Measurements from ENCODE around the gene MYBPH. TPM values are rescaled to one million over a fixed set of nuclear protein-coding genes. Genes with fewer than 3 reads are reported as not detected.

MYBPH gene, protein sequence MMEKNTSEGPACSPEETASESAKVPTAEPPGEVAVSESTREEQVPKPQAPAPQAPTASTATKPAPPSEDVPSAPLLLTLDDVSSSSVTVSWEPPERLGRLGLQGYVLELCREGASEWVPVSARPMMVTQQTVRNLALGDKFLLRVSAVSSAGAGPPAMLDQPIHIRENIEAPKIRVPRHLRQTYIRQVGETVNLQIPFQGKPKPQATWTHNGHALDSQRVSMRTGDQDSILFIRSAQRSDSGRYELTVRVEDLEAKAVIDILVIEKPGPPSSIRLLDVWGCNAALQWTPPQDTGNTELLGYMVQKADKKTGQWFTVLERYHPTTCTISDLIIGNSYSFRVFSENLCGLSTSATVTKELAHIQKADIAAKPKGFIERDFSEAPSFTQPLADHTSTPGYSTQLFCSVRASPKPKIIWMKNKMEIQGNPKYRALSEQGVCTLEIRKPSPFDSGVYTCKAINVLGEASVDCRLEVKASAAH
- total RNA-seq: not detected in 2 replicates

DNA sequence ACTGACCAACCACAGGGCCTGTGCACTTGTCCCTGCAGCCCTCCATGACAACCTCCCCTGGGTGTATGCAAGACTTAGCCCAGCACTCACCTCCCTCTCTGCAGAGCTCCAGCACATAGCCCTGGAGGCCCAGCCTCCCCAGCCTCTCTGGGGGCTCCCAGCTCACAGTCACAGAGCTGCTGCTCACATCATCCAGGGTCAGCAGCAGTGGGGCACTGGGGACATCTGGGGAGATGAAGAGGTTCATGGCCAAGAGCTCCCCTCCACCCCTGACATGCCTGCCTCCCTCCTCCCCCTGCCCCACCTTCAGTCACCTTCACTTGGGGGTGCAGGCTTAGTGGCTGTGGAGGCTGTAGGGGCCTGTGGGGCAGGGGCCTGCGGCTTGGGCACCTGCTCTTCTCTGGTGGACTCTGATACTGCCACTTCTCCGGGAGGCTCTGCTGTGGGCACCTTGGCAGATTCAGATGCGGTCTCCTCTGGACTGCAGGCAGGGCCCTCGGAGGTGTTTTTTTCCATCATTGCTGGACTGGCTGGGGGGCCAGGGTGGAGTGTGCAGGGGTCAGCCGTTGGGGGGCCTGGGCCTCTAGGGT lies at the start of gene MYBPH:
Gene MYBPH (minus strand): TSS at position 590 of the 590 bp plus-strand sequence. CDS start 71 bp downstream, at position 519.

DNA sequence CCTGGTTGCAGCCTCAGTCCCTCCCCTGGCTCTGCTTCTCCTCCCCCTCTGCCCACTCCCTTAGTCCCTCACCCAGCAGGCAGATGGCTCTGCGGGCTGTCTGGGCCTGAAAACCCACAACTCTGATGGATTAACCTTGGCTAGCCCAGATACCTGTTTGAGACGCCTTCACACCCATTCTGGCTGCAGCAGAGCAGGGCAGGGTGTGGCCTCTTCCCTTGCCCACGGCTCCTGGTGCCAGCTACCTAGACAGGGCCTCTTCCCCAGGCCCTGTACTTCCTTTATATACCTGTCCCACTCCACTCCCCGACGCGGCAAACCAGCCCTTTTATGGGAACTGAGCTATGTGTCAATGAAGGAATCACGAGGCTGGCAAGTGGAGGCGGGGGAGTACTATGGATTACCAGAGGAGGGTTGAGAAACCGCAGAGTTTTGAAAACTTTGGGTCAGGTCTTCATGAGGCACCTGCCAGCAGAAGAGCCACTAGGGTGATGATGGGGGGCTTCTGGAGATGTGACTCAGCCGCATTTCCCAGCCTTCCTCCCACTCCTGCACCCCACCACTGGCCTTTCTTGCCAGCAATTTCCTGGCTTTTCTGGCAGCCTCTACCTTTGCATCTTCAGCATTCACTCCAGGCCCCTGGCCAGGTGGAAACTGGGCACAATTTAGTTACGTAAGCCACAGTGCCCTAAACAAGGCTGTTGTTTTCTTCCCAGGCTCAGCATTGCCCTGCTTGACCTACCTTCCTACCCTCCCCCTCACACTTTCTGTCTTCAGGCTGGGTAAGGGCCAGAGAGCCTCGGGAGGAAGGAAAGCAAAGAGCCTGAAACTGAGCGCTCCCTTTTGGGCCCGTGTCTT lies 11.0 kb upstream of the MYBPH start, which contains the start of gene CHI3L1:
Gene CHI3L1 (minus strand): TSS at position 259 of the 858 bp plus-strand sequence. CDS start 81 bp downstream, at position 178.

DNA sequence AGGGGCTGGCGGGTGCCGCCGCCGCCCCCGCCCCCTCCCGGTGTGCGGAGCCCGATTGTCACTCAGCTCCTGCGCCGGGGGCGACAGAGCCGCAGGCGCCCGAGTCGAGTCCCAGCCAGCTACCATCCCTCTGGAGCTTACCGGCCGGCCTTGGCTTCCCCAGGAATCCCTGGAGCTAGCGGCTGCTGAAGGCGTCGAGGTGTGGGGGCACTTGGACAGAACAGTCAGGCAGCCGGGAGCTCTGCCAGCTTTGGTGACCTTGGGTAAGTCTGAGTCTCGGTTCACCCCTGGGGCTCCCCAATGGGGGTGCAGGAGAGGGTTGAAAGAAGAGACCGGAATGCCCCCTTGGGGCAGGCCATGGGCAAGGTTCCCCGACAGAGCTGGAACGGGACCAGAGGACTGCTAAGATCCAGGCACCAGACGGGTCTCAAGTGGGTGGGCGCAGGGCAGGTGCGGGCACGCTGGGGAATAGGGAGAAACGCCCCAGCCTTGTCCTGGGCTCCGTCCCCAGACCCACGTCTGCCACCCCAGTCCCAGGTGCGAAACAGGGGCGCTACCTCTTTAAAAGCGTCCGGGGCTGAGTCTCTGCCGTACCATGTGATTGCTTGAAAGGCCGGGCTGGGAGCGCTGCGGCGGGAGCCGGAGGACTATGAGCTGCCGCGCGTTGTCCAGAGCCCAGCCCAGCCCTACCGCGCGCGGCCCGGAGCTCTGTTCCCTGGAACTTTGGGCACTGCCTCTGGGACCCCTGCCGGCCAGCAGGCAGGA lies 47.8 kb downstream of the MYBPH start, which contains the start of gene ADORA1:
Gene ADORA1 (plus strand): TSS at position 61 of the 765 bp plus-strand sequence. CDS start 1,116 bp downstream, outside the sequence.

Other genes with a start within 250 kb of the MYBPH start
- gene KLHL12, start 248.6 kb downstream of the MYBPH start, total RNA-seq: 31.1 and 42.8 TPM in 2 replicates
- gene ADIPOR1, start 217.5 kb downstream of the MYBPH start, total RNA-seq: 162 and 186 TPM in 2 replicates
- gene CYB5R1, start 208.6 kb downstream of the MYBPH start, total RNA-seq: 100.0 and 208 TPM in 2 replicates
- 117 and 139 TPM in 2 replicates for gene TMEM183A, start 168.5 kb downstream of the MYBPH start, total RNA-seq
- 0.64 and 14.0 TPM in 2 replicates for gene PPFIA4, start 149.3 kb downstream of the MYBPH start, total RNA-seq
- gene MYOG, start 89.8 kb downstream of the MYBPH start, total RNA-seq: not detected in 2 replicates
- under 0.01 and 0.72 TPM in 2 replicates for gene ADORA1, start 48.1 kb downstream of the MYBPH start, total RNA-seq
- 0.21 and 1.7 TPM in 2 replicates for gene CHI3L1, start 10.9 kb upstream of the MYBPH start, total RNA-seq
- gene CHIT1, start 53.8 kb upstream of the MYBPH start, total RNA-seq: under 0.01 and 0.24 TPM in 2 replicates
- 39.2 and 43.9 TPM in 2 replicates for gene BTG2, start 129.7 kb upstream of the MYBPH start, total RNA-seq
- under 0.01 TPM in 1 of 2 replicates, not detected in the other for gene FMOD, start 175.3 kb upstream of the MYBPH start, total RNA-seq

All from tracheal epithelial cell (primary cell).